GDM1 (cell line): Measurements from ENCODE around the gene TCEA2.

ENCODE experiments used
- DNase-seq: peaks from one replicate; lab custom pipeline; 2025; lab: John Stamatoyannopoulos, UW

The TCEA2 gene

DNA sequence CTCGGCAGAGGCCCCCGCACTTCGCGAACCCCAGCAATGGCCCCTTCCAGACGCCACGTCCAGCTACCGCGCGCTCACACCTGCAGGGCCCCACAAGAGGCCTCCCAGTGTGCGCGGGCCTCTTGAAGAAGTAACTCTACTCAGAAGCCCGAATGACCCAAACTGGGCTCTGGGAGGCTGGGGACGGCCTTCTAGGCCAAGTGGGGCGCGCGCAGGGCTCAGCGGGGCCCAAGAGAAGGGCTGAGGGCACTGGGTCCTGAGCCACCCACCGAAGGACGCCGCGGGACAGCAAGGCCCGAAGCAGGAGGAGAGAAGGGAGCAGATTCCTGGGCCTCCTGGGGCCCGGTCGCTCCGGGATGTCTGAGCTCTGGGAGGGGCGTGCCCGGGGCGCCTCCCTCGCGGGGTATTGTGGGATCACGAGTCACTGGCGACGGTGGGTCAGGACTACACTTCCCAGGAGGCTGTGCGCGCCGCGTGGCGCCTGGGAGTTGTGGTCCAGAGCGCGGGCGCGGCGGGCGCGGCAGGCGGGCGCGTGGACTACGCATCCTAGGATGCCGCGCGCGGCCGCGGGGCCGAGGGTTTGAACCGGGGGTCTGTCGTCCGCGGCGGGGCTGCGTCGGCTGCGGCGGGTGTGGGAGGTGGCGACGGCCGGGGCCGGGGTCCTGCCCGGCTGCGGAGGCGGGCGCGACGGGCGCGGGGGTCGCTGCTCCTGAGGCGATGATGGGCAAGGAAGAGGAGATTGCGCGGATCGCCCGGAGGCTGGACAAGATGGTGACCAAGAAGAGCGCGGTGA, at the start of gene TCEA2:
TCEA2 (plus strand) TSS at position 603 of the 793 bp plus-strand sequence; CDS start at position 718, 115 bp downstream.
- peak; percentile 93 for DNase-seq

DNA sequence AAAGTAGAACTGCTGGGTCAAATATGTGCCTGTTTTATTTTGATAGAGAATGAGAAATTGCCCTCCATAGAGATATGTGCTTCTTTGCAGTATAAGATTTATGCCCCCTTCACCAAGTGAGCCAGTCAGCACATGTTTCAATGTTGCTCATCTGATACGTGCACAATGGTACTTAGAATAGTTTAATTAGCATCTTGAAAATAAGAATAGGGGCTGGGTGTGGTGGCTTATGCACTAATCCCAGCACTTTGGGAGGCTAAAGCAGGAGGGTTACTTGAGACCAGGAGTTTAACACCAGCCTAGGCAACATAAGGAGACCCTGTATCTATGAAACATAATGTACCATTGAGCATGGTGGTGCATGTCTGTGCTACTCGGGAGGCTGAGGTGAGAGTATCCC, 47.4 kb upstream of the TCEA2 start:
- DNase-seq, result no peak

GRCh38 chr20:64021124-64021975, 41.6 kb upstream of the TCEA2 start:
- DNase-seq, result no peak

- no peak for DNase-seq
These were observed 40.2 kb upstream of the TCEA2 start for GRCh38 chr20:64022671-64023360.

DNA sequence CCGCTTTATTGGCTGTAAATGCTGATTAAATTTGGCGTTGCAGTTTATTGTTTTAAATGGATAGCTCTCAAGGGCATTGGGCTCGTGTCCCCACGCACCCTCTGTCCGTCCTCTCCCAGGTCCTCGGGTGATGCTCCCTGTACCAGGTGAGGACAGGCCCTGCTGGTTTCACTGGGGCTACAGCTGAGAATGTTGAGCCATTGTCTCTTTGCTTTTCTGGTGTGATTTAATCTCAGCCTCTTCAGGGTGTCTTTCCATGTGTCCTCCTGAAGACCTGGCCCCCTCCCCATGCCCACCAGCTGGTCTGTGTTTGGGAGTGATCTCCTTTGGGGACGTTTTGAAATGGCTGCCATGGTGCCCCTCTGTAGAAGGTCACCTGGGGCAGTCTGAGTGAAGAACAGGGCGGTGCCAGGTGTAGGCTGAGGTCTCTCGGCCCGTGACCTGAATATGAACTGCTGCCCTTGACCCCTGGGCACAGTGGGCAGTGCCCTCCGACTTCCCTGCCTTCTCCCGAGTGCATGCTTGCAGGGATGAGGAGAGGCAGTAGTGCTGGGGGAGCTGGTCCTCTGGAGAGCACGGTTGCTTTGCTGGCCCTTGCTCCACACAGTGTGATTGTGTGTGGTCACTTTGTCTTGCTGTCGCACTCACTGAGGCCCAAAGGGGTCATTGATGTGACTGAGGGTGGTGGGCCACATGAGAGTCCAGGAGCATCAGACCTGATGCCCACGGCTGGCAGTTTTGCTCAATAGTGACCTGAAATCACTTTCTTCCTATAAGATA, 39.4 kb upstream of the TCEA2 start:
- DNase-seq, result no peak

DNA sequence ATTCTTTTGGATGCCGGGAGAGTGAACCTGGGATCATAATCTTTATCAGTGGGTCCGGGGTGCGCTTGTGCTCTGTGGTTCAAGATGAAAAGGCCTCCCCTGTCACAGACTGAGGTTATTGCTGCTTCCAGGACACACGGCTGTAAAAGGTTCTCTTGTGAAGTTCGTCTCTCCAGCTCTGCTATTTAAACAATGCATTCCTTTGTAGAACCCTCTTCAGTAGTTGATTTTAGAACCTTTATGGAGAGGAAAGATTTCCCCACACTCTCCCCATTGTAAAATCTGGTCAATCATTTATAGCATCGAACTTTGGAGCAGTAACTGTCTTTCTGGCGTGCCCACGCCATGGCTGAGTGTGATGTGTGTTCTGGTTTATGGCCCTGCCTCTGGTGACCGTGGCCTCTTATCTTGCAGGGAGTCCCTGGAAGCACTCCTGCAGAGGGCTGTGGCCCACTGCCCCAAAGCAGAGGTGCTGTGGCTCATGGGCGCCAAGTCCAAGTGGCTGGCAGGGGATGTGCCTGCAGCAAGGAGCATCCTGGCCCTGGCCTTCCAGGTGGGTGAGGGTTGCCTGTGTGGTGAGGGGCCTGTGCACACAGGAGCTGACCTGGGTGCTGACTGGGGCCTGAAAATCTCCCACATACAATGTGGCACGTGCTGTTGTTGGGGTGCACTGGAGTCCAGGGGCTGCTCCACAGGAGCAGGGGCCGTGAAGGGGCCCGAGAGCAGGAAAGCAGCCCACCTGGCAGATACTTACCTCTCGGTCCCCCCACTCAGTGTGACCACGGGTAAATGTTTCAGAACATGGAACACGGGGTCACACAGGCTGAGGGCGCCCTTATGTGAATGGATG, 38.6 kb upstream of the TCEA2 start:
- no peak for DNase-seq

- no peak for DNase-seq
These were observed 37.7 kb upstream of the TCEA2 start for GRCh38 chr20:64025101-64025825.

- DNase-seq, result no peak
These were observed 37.1 kb upstream of the TCEA2 start for GRCh38 chr20:64025826-64026412.

GRCh38 chr20:64027981-64028685, 34.9 kb upstream of the TCEA2 start:
- DNase-seq, result no peak

- no peak for DNase-seq
These were observed 33.5 kb upstream of the TCEA2 start for GRCh38 chr20:64029293-64030117.

- DNase-seq, result no peak
These were observed 32.4 kb upstream of the TCEA2 start for GRCh38 chr20:64030371-64031134.

DNA sequence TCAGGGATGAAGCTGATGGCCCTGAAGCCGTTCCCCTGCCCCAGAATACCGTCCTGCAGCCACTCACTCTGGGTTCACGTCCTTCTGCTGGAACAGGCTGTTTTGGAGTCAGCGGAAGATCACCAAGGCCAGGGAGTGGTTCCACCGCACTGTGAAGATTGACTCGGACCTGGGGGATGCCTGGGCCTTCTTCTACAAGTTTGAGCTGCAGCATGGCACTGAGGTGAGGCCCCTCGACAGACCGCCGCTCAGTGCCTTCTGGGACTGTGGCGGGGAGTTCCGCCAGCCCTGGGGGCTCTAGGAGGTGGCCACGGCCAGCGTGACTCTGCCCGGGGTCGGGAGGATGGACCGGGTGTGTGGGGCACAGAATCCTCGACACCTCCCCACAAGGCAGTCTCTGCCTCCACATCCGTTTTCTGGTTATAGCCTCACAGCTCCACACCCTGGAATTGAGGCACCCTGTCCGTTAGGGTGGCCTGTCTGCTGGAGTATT, 31.1 kb upstream of the TCEA2 start:
- DNase-seq, result no peak

DNA sequence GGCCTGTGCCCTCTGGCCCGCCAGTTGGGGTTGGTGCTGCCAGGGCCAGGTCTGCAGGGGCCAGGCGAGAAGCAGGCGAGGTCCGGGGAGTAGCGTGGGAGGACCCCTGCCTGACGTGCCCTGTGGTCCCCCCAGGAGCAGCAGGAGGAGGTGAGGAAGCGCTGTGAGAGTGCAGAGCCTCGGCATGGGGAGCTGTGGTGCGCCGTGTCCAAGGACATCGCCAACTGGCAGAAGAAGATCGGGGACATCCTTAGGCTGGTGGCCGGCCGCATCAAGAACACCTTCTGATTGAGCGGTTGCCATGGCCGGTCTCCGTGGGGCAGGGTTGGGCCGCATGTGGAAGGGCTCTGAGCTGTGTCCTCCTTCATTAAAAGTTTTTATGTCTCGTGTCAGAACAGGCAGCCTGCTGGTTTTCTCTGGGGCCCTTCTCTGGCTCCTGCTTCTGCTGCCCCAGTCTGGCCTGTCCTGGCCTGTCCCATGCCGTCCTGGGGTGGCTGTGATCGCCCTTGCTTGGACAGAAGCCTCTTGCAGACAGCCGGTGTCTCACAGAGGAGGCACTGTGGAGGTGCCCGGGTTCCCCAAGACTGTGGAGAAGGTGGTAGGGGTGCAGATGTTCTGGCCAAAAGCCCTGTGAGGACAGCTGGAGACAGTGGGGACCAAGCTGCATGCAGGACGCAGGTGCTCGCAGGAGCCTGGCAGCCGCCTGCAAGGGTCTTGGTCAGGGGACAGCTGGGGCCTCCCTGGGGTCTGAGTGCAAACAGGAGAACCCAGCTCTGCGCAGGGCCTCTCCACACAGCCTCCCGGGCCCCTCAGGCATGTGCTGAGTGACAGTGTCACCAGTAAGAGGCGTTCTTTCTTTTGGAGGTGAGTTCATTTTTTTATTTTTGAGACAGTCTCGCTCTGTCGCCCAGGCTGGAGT, 30.0 kb upstream of the TCEA2 start:
- DNase-seq, result no peak

DNA sequence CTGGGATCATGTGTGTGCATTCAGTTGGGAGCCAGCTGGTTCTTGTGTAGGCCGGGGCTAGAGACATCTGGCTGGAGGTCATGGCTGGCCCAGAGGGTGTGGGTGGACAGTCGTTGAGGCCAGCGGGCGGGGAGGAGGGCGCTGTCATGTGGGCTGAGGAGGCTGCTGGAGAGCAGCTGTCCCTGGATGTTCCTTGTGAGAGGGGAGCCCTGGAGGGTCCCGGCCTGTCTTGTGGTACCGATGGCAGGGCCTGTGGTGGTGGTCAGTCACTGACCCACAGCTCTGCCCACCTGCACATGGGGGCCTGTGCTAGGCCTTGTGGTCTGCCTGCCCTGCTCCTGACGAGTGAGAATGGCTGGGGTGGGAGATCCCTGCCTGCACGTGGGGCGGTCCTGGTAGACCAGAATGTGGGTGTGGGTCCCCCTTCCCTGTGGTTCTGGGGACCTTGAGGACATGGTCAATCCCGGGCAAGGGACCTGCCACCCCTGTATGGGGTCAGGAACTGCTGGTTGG, 29.0 kb upstream of the TCEA2 start:
- DNase-seq, result no peak

DNA sequence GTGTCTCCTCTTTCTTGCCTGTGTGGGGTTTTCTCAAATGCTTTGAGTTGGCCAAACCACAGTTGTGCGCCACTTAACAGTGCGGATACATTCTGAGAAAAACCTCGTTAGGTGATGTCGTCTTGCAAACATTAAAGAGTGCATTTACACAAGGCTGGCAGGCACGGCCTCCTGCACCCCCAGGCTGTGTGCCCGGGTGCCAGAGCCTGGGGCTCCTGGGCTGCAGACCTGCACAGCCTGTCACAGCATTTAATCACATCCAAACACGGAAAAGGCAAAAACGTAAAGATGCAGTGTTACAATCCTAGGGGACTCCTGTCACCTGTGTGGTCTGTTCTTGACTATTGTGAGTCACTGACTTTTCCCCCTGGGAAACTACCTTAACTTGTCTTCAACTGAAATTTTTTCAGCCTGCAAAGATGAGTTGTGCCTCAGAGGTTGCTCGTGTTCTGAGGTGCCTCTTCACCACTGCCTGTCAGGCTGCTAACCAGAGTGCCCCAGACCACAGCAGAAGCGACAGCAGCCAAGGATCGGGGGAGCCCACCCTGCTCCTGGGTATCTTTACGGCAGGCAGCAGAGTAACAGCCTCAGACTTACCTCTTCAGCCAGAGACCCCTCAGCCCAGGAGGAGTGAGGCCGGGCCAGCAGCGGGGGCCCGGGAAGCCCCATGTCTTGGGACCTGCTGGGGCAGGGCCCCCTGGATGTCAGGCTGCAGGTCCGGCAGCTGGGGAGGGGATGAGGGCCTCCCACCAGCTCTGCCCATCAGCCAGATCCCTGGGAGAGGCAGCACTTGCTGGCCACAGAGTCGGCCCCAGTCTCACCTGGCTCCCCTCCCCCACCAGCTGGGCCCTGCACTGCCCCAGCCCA, 27.7 kb upstream of the TCEA2 start:
- no peak for DNase-seq
